Neural progenitor cell (in vitro differentiated cells): ENCODE results near the gene CD59. TPM values are rescaled to one million over a fixed set of nuclear protein-coding genes. Genes with fewer than 3 reads are reported as not detected.

Experiments used
- DNase-seq: peaks from one replicate; pipeline ENCODE4 v3.0.0-alpha.2; 2016; ENCODE audit warnings: low spot score
- H2AFZ ChIP-seq: fragments of 200-600 bp; sonication (generic); replicated peaks from 2 replicates; pipeline ENCODE4 v1.6.1; 2016; ENCODE audit warnings: antibody characterized with exemption
- H3F3A ChIP-seq: fragments of 200-600 bp; sonication (generic); 2 replicates; pipeline ENCODE4 v1.6.1; 2016; ENCODE audit warnings: antibody characterized with exemption, low read depth
- H3K27ac ChIP-seq: fragments of 200-600 bp; sonication (generic); 2 replicates; pipeline ENCODE4 v1.5.1; 2016; ENCODE audit warnings: mild to moderate bottlenecking
- H3K27me3 ChIP-seq: fragments of 200-600 bp; sonication (generic); 2 replicates; pipeline ENCODE4 v1.6.1; 2016; ENCODE audit warnings: mild to moderate bottlenecking, moderate library complexity
- H3K36me3 ChIP-seq: fragments of 200-600 bp; sonication (generic); 2 replicates; pipeline ENCODE4 v1.5.1; 2016
- H3K4me1 ChIP-seq: fragments of 200-600 bp; sonication (generic); 2 replicates; pipeline ENCODE4 v1.6.1; 2016; ENCODE audit warnings: mixed run types
- H3K4me2 ChIP-seq: fragments of 200-600 bp; sonication (generic); 2 replicates; pipeline ENCODE4 v1.6.1; 2016
- H3K4me3 ChIP-seq: fragments of 200-600 bp; sonication (generic); 2 replicates; pipeline ENCODE4 v1.5.1; 2016
- H3K79me2 ChIP-seq: fragments of 200-600 bp; sonication (generic); 2 replicates; pipeline ENCODE4 v1.6.1; 2016; ENCODE audit warnings: low read depth
- H3K9ac ChIP-seq: fragments of 200-600 bp; sonication (generic); 2 replicates; pipeline ENCODE4 v1.6.1; 2016
- H3K9me3 ChIP-seq: fragments of 200-600 bp; sonication (generic); 2 replicates; pipeline ENCODE4 v1.5.1; 2016; ENCODE audit warnings: low read depth
- H4K20me1 ChIP-seq: fragments of 200-600 bp; sonication (generic); 2 replicates; pipeline ENCODE4 v1.6.1; 2016; ENCODE audit warnings: low read depth
- H3K27ac Mint-ChIP-seq: 3 replicates; pipeline ENCODE4 v1.8.0; 2021; ENCODE audit warnings: mixed read lengths
- H3K27me3 Mint-ChIP-seq: 2 replicates; pipeline ENCODE4 v1.8.0; 2022; ENCODE audit warnings: low read depth, mild to moderate bottlenecking, inconsistent platforms, moderate library complexity, mixed read lengths; ENCODE audit not compliant: insufficient read depth
- H3K36me3 Mint-ChIP-seq: 3 replicates; pipeline ENCODE4 v1.8.0; 2021; ENCODE audit warnings: mixed read lengths
- H3K4me1 Mint-ChIP-seq: 3 replicates; pipeline ENCODE4 v1.8.0; 2021; ENCODE audit warnings: mixed read lengths
- H3K4me3 Mint-ChIP-seq: 3 replicates; pipeline ENCODE4 v1.8.0; 2021; ENCODE audit warnings: mild to moderate bottlenecking, moderate library complexity, mixed read lengths
- H3K9me3 Mint-ChIP-seq: 3 replicates; pipeline ENCODE4 v1.8.0; 2020; ENCODE audit warnings: mixed read lengths
- EZH2 ChIP-seq: fragments of 200-600 bp; sonication (generic); IDR thresholded peaks from 2 replicates; pipeline ENCODE4 v1.6.1; 2017; ENCODE audit warnings: antibody characterized with exemption, mild to moderate bottlenecking, moderate library complexity
- EZH2phosphoT487 ChIP-seq: fragments of 200-600 bp; sonication (generic); IDR thresholded peaks from 2 replicates; pipeline ENCODE4 v1.6.1; 2017; ENCODE audit warnings: antibody characterized with exemption
- total RNA-seq: library from RNA; depleted of rRNA; stranded (reverse); fragments of >200 nt; gene quantifications from 2 replicates; pipeline ENCODE4 v1.2.3, GENCODE V29; 2015; ENCODE audit warnings: low replicate concordance
- TF ChIP-seq, protein P1 (sequence below): fragments of 200-600 bp; sonication (generic); IDR thresholded peaks from 2 replicates; pipeline ENCODE4 v1.5.1; 2017; ENCODE audit warnings: antibody characterized with exemption, mild to moderate bottlenecking

The CD59 gene
- total RNA-seq, 1 donor from 2014 or later: 74.7 TPM

DNA sequence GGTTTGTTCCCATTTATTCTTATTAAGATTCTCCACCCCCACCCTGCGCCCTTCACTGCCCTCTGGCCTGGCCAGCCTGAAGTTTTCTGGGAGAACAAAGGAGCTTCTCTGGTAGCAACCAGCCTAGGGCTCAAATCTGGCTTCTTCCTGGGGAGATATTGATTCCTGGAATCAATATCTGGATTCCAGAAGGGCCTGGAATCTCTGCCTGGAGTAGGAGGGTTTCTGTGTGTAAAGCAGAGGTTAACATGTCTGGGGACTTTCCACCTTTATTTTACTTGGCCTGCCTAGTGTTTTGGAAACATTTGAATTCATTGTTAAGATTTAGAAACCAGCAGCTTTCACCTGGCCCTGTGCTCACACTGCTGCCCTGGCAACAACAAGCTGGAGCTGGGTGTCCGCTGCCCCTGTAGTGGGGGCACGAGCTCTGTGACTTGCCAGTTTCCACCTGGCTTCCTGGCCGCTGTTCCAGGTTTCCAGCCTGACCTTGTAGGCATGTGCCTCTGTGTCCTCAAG lies 41.1 kb downstream of the CD59 start:
- H3K36me3 Mint-ChIP-seq: no peaks in the 10 kb centered on the region
- Histone ChIP-seq H3K4me3 (no peak overlapping the region), H4K20me1 (no peaks in the 10 kb centered on the region), H3K4me2 (no peak overlapping the region), H3K27me3 (peaks cover 13% of the 10 kb centered on the region), H3K9me3 (no peaks in the 10 kb centered on the region), H3K27ac (no peak overlapping the region), H2AFZ (no peak overlapping the region), H3K79me2 (no peaks in the 10 kb centered on the region), H3F3A (no peaks in the 10 kb centered on the region), H3K9ac (no peak overlapping the region), H3K4me1 (peaks cover 27% of the 10 kb centered on the region), H3K36me3 (no peaks in the 10 kb centered on the region)
- TF ChIP-seq, protein P1, sequence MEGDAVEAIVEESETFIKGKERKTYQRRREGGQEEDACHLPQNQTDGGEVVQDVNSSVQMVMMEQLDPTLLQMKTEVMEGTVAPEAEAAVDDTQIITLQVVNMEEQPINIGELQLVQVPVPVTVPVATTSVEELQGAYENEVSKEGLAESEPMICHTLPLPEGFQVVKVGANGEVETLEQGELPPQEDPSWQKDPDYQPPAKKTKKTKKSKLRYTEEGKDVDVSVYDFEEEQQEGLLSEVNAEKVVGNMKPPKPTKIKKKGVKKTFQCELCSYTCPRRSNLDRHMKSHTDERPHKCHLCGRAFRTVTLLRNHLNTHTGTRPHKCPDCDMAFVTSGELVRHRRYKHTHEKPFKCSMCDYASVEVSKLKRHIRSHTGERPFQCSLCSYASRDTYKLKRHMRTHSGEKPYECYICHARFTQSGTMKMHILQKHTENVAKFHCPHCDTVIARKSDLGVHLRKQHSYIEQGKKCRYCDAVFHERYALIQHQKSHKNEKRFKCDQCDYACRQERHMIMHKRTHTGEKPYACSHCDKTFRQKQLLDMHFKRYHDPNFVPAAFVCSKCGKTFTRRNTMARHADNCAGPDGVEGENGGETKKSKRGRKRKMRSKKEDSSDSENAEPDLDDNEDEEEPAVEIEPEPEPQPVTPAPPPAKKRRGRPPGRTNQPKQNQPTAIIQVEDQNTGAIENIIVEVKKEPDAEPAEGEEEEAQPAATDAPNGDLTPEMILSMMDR: no peak
- TF ChIP-seq EZH2phosphoT487 (no peak), EZH2 (no peak)
- H3K4me3 Mint-ChIP-seq: no peak overlapping the region
- H3K27ac Mint-ChIP-seq: peak overlapping the region; percentile 88
- H3K9me3 Mint-ChIP-seq: no peaks in the 10 kb centered on the region
- DNase-seq: no peak
- peaks cover 59% of the 10 kb centered on the region for H3K4me1 Mint-ChIP-seq
- peaks cover 9% of the 10 kb centered on the region for H3K27me3 Mint-ChIP-seq

DNA sequence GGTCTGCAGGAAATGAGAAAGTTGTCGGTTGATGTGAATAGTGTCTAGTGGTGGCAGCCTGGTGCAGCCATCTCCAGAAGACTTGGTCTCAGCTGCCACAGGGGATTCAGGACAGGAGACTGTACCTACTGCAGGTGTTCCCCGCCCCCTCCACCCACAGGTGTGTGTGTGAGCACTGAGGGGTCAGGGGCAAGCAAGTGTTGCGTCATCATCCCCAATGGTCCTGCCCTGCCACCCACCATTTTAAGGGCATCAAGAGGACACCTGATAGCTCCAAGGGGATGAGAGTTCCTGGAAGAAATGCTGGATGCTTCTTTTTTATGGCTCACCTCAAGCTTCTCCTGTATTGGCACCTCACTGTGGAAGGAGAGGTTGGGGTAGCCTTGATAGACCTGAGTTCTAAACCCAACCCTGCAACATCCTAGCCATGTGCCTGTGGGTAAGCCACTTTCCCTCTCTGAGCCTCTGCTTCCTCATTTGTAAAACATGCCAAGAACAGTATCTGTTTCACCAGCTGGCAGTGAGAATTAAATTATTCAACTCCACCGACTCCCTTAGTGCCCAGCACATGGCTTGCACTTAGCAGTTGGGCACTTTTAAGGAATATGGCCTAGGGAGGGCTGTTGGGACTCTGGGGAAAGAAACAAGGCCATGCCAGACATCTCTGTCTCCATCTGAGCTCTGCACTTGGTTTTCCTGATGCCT lies 41.7 kb downstream of the CD59 start:
- Histone ChIP-seq H3K9me3 (no peaks in the 10 kb centered on the region), H3K9ac (no peak overlapping the region), H3K79me2 (no peaks in the 10 kb centered on the region), H3K36me3 (no peaks in the 10 kb centered on the region), H4K20me1 (no peaks in the 10 kb centered on the region), H3K4me3 (no peak overlapping the region), H3K4me1 (peaks cover 27% of the 10 kb centered on the region), H3K27me3 (peaks cover 6% of the 10 kb centered on the region), H3K4me2 (no peak overlapping the region), H3K27ac (no peak overlapping the region), H3F3A (no peaks in the 10 kb centered on the region), H2AFZ (no peak overlapping the region)
- Mint-ChIP-seq H3K27me3 (peaks cover 6% of the 10 kb centered on the region), H3K36me3 (no peaks in the 10 kb centered on the region), H3K27ac (peak overlapping the region; percentile 88), H3K9me3 (no peaks in the 10 kb centered on the region), H3K4me3 (no peak overlapping the region), H3K4me1 (peaks cover 55% of the 10 kb centered on the region)
- TF ChIP-seq, protein P1: no peak
- TF ChIP-seq EZH2phosphoT487: no peak
- TF ChIP-seq EZH2: no peak
- no peak for DNase-seq

DNA sequence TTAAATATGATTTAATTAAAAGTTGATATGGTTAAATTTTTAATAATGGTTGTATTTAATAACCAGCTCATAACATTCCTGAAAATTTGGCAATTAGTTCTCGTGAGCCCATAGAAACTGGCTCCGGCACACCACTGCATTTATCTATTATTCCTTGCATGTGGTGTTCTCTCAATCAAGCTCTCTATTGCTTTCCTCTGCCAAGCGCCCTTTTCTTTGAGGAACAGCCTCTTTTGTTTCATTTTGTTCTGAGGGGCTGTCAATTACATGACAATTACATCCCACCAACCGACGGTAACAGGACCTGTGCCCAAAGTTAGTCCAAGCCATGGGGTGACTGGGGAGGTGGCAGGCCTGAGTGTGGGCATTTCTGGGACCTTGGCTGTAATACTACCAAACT lies 43.7 kb downstream of the CD59 start:
- Mint-ChIP-seq H3K4me1 (peaks cover 55% of the 10 kb centered on the region), H3K4me3 (no peak overlapping the region), H3K9me3 (no peaks in the 10 kb centered on the region), H3K27ac (no peak overlapping the region), H3K27me3 (peaks cover 10% of the 10 kb centered on the region), H3K36me3 (no peaks in the 10 kb centered on the region)
- Histone ChIP-seq H3K9me3 (no peaks in the 10 kb centered on the region), H4K20me1 (no peaks in the 10 kb centered on the region), H3K36me3 (no peaks in the 10 kb centered on the region), H3K27me3 (no peaks in the 10 kb centered on the region), H3K4me1 (peaks cover 27% of the 10 kb centered on the region), H3F3A (no peaks in the 10 kb centered on the region), H3K4me3 (no peak overlapping the region), H3K79me2 (no peaks in the 10 kb centered on the region), H3K4me2 (peak overlapping the region; percentile 12), H3K9ac (no peak overlapping the region), H2AFZ (no peak overlapping the region), H3K27ac (no peak overlapping the region)
- TF ChIP-seq EZH2phosphoT487 (no peak), EZH2 (no peak)
- peak; percentile 16 for DNase-seq

DNA sequence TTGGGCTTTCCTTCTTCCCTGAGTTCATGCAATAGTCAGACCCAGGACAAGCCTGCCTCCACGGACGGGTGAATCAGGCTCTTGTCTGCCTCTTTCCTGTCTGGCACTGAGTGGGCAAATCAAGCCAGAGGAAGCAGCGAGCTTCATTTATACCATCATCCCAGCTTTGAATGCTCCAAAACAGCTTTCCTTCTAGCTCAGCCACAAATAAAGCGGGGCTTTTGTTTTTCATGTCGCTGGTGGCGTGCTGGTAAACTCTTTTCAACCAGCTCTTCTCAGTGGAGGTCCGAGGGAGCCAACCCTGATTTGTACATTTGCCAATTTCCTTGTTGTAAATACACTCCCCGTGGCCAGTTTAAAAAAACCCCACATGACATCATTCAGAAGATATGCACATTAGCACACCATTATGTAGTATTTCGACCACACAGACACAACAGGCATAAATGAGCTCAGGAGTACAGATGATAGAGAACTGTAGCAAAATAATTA lies 44.2 kb downstream of the CD59 start:
- peaks cover 53% of the 10 kb centered on the region for H3K4me1 Mint-ChIP-seq
- peak overlapping the region; percentile 16 for H3K4me3 Mint-ChIP-seq
- TF ChIP-seq EZH2phosphoT487 (no peak), EZH2 (no peak)
- TF ChIP-seq, protein P1: no peak
- H3K9me3 Mint-ChIP-seq: no peaks in the 10 kb centered on the region
- no peaks in the 10 kb centered on the region for H3K27me3 ChIP-seq
- H3K36me3 ChIP-seq: no peaks in the 10 kb centered on the region
- H3K27ac ChIP-seq: no peak overlapping the region
- DNase-seq: peak; percentile 22
- peaks cover 27% of the 10 kb centered on the region for H3K4me1 ChIP-seq
- no peak overlapping the region for H3K4me3 ChIP-seq
- no peaks in the 10 kb centered on the region for H3F3A ChIP-seq
- peaks cover 10% of the 10 kb centered on the region for H3K27me3 Mint-ChIP-seq
- H3K9me3 ChIP-seq: no peaks in the 10 kb centered on the region
- H2AFZ ChIP-seq: peak overlapping the region; percentile 36
- H4K20me1 ChIP-seq: no peaks in the 10 kb centered on the region
- H3K36me3 Mint-ChIP-seq: no peaks in the 10 kb centered on the region
- H3K27ac Mint-ChIP-seq: peak overlapping the region; percentile 54
- peak overlapping the region; percentile 12 for H3K4me2 ChIP-seq
- no peaks in the 10 kb centered on the region for H3K79me2 ChIP-seq
- no peak overlapping the region for H3K9ac ChIP-seq
